HepG2 (cell line): Measurements from ENCODE around the gene OR10A3. TPM values are rescaled to one million over a fixed set of nuclear protein-coding genes. Genes with fewer than 3 reads are reported as not detected.

Source experiments
- ATAC-seq: fragments of 200-7000 bp; cut with Tn5 transposase; 3 replicates; pipeline ENCODE4 v1.9.1; 2020; ENCODE audit warnings: mild to moderate bottlenecking, moderate library complexity
- BruUV-seq: library from RNA; stranded (reverse); fragments of 400-500 nt; replicated peaks from 2 replicates; lab custom pipeline; 2021; lab: Mats Ljungman, UMichigan
- CTCF ChIA-PET: fragments of 300-600 bp; formaldehyde crosslinking; extraction: SDS; loops from one replicate; lab custom pipeline; 2021; ENCODE audit warnings: low total read pairs, inconsistent platforms, low intra/inter-chr PET ratio; lab: Yijun Ruan, JAX
- POLR2A ChIA-PET: fragments of 350-600 bp; sonication (Branson Sonifier 250); formaldehyde crosslinking; loops from one replicate; lab custom pipeline; 2020; ENCODE audit warnings: antibody characterized with exemption, inconsistent platforms; lab: Yijun Ruan, JAX
- DNase-seq: peaks from one replicate; pipeline ENCODE4 v3.0.0-alpha.2; 2015; ENCODE audit warnings: low spot score
- FAIRE-seq: peaks from 3 replicates; lab custom pipeline; 2011; peaks lifted over from hg19 to GRCh38; lab: Jason Lieb, UNC
- H2AFZ ChIP-seq: one replicate; pipeline ENCODE4 v1.6.1; 2011; ENCODE audit warnings: low read length, inconsistent platforms
- H3K27ac ChIP-seq: fragments of 300-600 bp; 3 replicates; pipeline ENCODE4 v1.8.0; 2011; ENCODE audit warnings: mixed run types, mild to moderate bottlenecking, mixed read lengths, low read length, inconsistent platforms; ENCODE audit not compliant: insufficient read depth; ENCODE audit errors: extremely low read length
- H3K27me3 ChIP-seq, 2 experiments: fragments of 200-600 bp in 1 of 2; 2 replicates in 1 of 2; 3 replicates in 1 of 2; pipeline versions ENCODE4 v1.6.0 to v1.8.0; 2011; ENCODE audit warnings: low read length in 2 of 2, mild to moderate bottlenecking in 2 of 2, moderate library complexity in 2 of 2, inconsistent platforms in 1 of 2; ENCODE audit not compliant: insufficient read depth in 2 of 2, control insufficient read depth in 1 of 2
- H3K36me3 ChIP-seq, 2 experiments: fragments of 200-600 bp in 1 of 2; replicated peaks in 1 of 2; 2 replicates in 1 of 2; 3 replicates in 1 of 2; pipeline versions ENCODE4 v1.5.1 to v1.8.0; 2011; ENCODE audit warnings: low read length in 2 of 2, inconsistent platforms in 1 of 2; ENCODE audit not compliant: insufficient read depth in 2 of 2, control insufficient read depth in 1 of 2
- H3K4me1 ChIP-seq: 2 replicates; pipeline ENCODE4 v1.5.1; 2012; ENCODE audit warnings: low read length, inconsistent platforms; ENCODE audit not compliant: insufficient read depth
- H3K4me2 ChIP-seq: 2 replicates; pipeline ENCODE4 v1.6.0; 2011; ENCODE audit warnings: low read depth, low read length, inconsistent platforms
- H3K4me3 ChIP-seq, 3 experiments: fragments of 200-600 bp in 1 of 3; sonication (generic), shearing (Covaris generic) in 1 of 3; replicated peaks in 1 of 3; 2 replicates each; pipeline ENCODE4 v1.5.1; 2011 to 2016; ENCODE audit warnings: low read length in 3 of 3, inconsistent platforms in 2 of 3, low read depth in 2 of 3, mild to moderate bottlenecking in 2 of 3, control low read depth in 1 of 3, mixed read lengths in 1 of 3; ENCODE audit not compliant: insufficient read depth in 1 of 3
- H3K79me2 ChIP-seq: one replicate; pipeline ENCODE4 v1.6.1; 2011; ENCODE audit warnings: low read length, inconsistent platforms; ENCODE audit not compliant: insufficient read depth
- H3K9ac ChIP-seq: 2 replicates; pipeline ENCODE4 v1.6.0; 2011; ENCODE audit warnings: mild to moderate bottlenecking, low read depth, low read length, inconsistent platforms; ENCODE audit not compliant: insufficient read depth
- H3K9me3 ChIP-seq: 2 replicates; pipeline ENCODE4 v1.5.1; 2012; ENCODE audit warnings: mild to moderate bottlenecking, low read length
- H4K20me1 ChIP-seq: 2 replicates; pipeline ENCODE4 v1.6.0; 2011; ENCODE audit warnings: inconsistent platforms, mild to moderate bottlenecking, low read length, moderate library complexity; ENCODE audit not compliant: insufficient read depth
- ESRRA ChIP-seq: sonication (generic); formaldehyde crosslinking; IDR thresholded peaks from 2 replicates; pipeline ENCODE4 v1.5.1; 2020; ENCODE audit warnings: mild to moderate bottlenecking, low read depth, missing genetic modification reagents
- HNF4G ChIP-seq, 2 experiments: sonication (generic) in 1 of 2; formaldehyde crosslinking in 1 of 2; IDR thresholded peaks; 2 replicates each; pipeline versions ENCODE4 v1.4.0 to v1.6.1; 2011 to 2020; ENCODE audit warnings: borderline replicate concordance in 2 of 2, low read depth in 2 of 2, mild to moderate bottlenecking in 2 of 2, low read length in 1 of 2, missing genetic modification reagents in 1 of 2, moderate library complexity in 1 of 2
- IKZF1 ChIP-seq: fragments of 450-650 bp; IDR thresholded peaks from 2 replicates; pipeline ENCODE4 v1.7.1; 2016
- MAZ ChIP-seq, 2 experiments: sonication (generic) in 1 of 2; formaldehyde crosslinking in 1 of 2; IDR thresholded peaks; 2 replicates each; pipeline versions ENCODE4 v1.5.0 to v1.6.1; 2012 to 2020; ENCODE audit warnings: low read depth in 2 of 2, mild to moderate bottlenecking in 2 of 2, borderline replicate concordance in 1 of 2, improper control_type of control experiment in 1 of 2, low read length in 1 of 2, missing genetic modification reagents in 1 of 2, moderate library complexity in 1 of 2
- MBD4 ChIP-seq: IDR thresholded peaks from 2 replicates; pipeline ENCODE4 v1.6.1; 2012; ENCODE audit warnings: low read length, inconsistent platforms, borderline replicate concordance
- MXD4 ChIP-seq: IDR thresholded peaks from 2 replicates; pipeline ENCODE4 v1.6.1; 2016; ENCODE audit warnings: mild to moderate bottlenecking, missing biosample characterization, missing genetic modification reagents
- NFRKB ChIP-seq: fragments of 450-650 bp; IDR thresholded peaks from 2 replicates; pipeline ENCODE4 v1.6.1; 2017
- RARA ChIP-seq: IDR thresholded peaks from 2 replicates; pipeline ENCODE4 v1.6.1; 2016; ENCODE audit warnings: missing genetic modification reagents, missing compliant biosample characterization
- SOX6 ChIP-seq, 2 experiments: fragments of 450-650 bp in 1 of 2; sonication (generic) in 1 of 2; formaldehyde crosslinking in 1 of 2; IDR thresholded peaks; 2 replicates each; pipeline versions ENCODE4 v1.4.0 to v1.6.1; 2017 to 2020; ENCODE audit warnings: antibody characterized with exemption in 1 of 2, mild to moderate bottlenecking in 1 of 2, missing genetic modification reagents in 1 of 2
- TBX2 ChIP-seq: sonication (generic); formaldehyde crosslinking; IDR thresholded peaks from 2 replicates; pipeline ENCODE4 v1.5.0; 2020; ENCODE audit warnings: missing genetic modification reagents, mild to moderate bottlenecking, borderline replicate concordance
- TCF7 ChIP-seq: sonication (generic); IDR thresholded peaks from 2 replicates; pipeline ENCODE4 v1.6.1; 2016; ENCODE audit warnings: antibody characterized with exemption, low read depth
- ZBTB20 ChIP-seq: sonication (generic); formaldehyde crosslinking; IDR thresholded peaks from 2 replicates; pipeline ENCODE4 v1.8.1; 2023; ENCODE audit warnings: missing genetic modification reagents, low read depth, mild to moderate bottlenecking, borderline replicate concordance
- WGBS: methylation state at CpG from one replicate; pipeline ENCODE4 v1.1.6; 2017; ENCODE audit warnings: low lambda C conversion rate; 5-methylcytosine and 5-hydroxymethylcytosine counted together
- in situ Hi-C: cut with HindIII; loops from 2 replicates; pipeline ENCODE4 v1.10.0; 2017; ENCODE audit warnings: low pct_unique_long_range_greater_than_20kb; ENCODE audit not compliant: extremely low pct_ligation_motif_present
- intact Hi-C: fragments of 100-400 bp; cut with micrococcal nuclease; formaldehyde crosslinking; loops from one replicate; pipeline ENCODE4 v1.10.0; 2022; ENCODE audit not compliant: unreplicated experiment
- polyA plus RNA-seq, 8 experiments: library from polyadenylated mRNA; depleted of rRNA in 3 of 8; stranded (reverse) in 7 of 8; unstranded in 1 of 8; fragments of >200 nt; fragmentation: Illumina TruSeq in 4 of 8; extraction: Trizol in 4 of 8; gene quantifications; 2 replicates each; pipeline versions ENCODE4 v1.2.1 to v1.2.3, GENCODE V29; 2011 to 2016; ENCODE audit warnings: low read depth in 4 of 8, missing spikeins in 1 of 8, mixed read lengths in 1 of 8; ENCODE audit not compliant: insufficient read depth in 1 of 8
- total RNA-seq, 5 experiments: library from RNA; depleted of rRNA; stranded (reverse); fragments of >200 nt; fragmentation: Illumina TruSeq; extraction: Trizol; gene quantifications; 2 replicates each; pipeline ENCODE4 v1.2.3, GENCODE V29; 2016; ENCODE audit warnings: low read depth in 1 of 5
- TF ChIP-seq, protein P1 (sequence below): sonication (generic); formaldehyde crosslinking; IDR thresholded peaks from 2 replicates; pipeline ENCODE4 v1.5.0; 2020; ENCODE audit warnings: mild to moderate bottlenecking, missing genetic modification reagents, borderline replicate concordance

The OR10A3 gene
- total and polyA plus RNA-seq, 2 of the 13 experiments (the other 11 are each of a cell fraction or from before 2014, with no cell fraction given), result not detected

DNA sequence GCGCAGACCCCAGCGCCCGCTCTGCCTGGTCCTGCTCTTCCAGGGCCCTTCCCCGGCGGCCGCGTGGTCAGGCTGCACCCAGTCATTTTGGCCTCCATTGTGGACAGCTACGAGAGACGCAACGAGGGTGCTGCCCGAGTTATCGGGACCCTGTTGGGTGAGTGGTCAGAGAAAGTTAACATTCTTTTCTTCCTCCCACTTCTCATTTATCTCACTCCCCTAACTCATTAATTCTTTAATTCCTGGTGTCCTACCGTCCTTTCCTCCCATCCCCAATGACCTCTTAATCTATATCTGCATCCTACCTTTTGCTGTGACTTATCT is 46.0 kb upstream of the OR10A3 start (continued):
- TF ChIP-seq, protein P1, sequence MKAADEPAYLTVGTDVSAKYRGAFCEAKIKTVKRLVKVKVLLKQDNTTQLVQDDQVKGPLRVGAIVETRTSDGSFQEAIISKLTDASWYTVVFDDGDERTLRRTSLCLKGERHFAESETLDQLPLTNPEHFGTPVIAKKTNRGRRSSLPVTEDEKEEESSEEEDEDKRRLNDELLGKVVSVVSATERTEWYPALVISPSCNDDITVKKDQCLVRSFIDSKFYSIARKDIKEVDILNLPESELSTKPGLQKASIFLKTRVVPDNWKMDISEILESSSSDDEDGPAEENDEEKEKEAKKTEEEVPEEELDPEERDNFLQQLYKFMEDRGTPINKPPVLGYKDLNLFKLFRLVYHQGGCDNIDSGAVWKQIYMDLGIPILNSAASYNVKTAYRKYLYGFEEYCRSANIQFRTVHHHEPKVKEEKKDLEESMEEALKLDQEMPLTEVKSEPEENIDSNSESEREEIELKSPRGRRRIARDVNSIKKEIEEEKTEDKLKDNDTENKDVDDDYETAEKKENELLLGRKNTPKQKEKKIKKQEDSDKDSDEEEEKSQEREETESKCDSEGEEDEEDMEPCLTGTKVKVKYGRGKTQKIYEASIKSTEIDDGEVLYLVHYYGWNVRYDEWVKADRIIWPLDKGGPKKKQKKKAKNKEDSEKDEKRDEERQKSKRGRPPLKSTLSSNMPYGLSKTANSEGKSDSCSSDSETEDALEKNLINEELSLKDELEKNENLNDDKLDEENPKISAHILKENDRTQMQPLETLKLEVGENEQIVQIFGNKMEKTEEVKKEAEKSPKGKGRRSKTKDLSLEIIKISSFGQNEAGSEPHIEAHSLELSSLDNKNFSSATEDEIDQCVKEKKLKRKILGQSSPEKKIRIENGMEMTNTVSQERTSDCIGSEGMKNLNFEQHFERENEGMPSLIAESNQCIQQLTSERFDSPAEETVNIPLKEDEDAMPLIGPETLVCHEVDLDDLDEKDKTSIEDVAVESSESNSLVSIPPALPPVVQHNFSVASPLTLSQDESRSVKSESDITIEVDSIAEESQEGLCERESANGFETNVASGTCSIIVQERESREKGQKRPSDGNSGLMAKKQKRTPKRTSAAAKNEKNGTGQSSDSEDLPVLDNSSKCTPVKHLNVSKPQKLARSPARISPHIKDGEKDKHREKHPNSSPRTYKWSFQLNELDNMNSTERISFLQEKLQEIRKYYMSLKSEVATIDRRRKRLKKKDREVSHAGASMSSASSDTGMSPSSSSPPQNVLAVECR (CRISPR knock-in tag), result 0 out of 2 replicates have a peak, but pooled peaks have one; percentile 12
- TF ChIP-seq, all 625 proteins: peak for 5; not testable (repeated sequence) for 620

DNA sequence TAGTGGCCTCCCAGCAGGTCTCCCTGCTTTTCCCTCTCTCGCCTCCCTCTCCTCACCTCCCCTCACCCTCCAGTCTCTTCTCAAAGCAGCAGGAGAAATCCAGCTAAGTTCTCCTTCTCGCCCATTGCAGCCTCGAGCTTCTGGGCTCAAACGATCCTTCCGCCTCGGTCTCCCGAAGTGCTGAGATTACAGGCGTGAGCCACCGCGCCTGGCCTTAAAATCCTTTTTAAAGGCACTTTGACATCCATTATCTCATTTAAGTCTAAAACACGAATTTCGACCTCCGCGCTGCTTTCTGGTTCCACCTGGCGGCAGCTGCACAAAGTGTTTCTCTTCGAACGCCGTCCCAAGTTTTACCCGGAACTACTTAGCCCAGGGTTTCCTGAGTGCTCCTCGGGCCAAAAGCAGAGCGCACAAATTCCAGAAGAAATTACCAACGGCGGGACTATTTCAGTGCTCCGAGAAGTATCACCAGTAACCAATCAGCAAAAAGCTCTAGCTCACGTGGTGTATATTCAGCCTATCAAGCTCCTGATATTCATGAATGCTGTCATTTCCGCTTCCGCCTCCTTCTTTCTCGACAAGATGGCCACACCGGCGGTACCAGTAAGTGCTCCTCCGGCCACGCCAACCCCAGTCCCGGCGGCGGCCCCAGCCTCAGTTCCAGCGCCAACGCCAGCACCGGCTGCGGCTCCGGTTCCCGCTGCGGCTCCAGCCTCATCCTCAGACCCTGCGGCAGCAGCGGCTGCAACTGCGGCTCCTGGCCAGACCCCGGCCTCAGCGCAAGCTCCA is 45.5 kb upstream of the OR10A3 start, which contains the start of gene EIF3F:
EIF3F (plus strand) TSS at position 570 of the 792 bp plus-strand sequence; CDS start at position 586, 16 bp downstream.
- DNase-seq (peak; percentile 99), FAIRE-seq (peak; percentile 97), ATAC-seq (peak; percentile 98)
- POLR2A ChIA-PET, result interaction anchor here (0.8 to 1.3 kb wide), 5 partner anchors 13 to 924 kb away, joined by 3 to 6 read pairs (median 3); partner anchors contain the start of gene AKIP1
- in situ Hi-C loops (loop anchor here (5.0 kb wide), 1 partner anchor 95 kb away; no protein-coding TSS in a partner anchor), intact Hi-C loops (loop anchor here (1.0 kb wide), 1 partner anchor 95 kb away; no protein-coding TSS in a partner anchor)
- Histone ChIP-seq H3K36me3 (peaks cover 8 to 18% of the 10 kb centered on the region in 2 experiments), H3K9me3 (no peaks in the 10 kb centered on the region), H3K4me3 (peak within 1 kb of the TSS; percentile 84 to 96 (median 92)), H3K4me2 (peak within 1 kb of the TSS; percentile 96), H3K4me1 (peaks cover 25% of the 10 kb centered on the region), H4K20me1 (no peaks in the 10 kb centered on the region; the same call in 1 of the 2 replicates), H3K27ac (peak within 1 kb of the TSS; percentile 60), H3K9ac (peak within 1 kb of the TSS; percentile 91), H2AFZ (peak within 1 kb of the TSS; percentile 93), H3K27me3 (peaks cover 0 to 3% of the 10 kb centered on the region in 2 experiments; a peak in 2 of 5 replicates), H3K79me2 (peaks cover 25% of the 10 kb centered on the region)
- CTCF ChIA-PET, result interaction anchor here (1.9 kb wide), 1 partner anchor 94 kb away, joined by 31 read pairs; no protein-coding TSS in a partner anchor
- under 1% methylated on average over 28 of the region's 47 CpGs for WGBS
- no TSS peak for BruUV-seq
- peak; percentile 36; the same call in 1 of the 2 replicates for TF ChIP-seq TBX2 (CRISPR knock-in tag)
- TF ChIP-seq MXD4, result no peak
- TF ChIP-seq IKZF1, result no peak
- TF ChIP-seq SOX6 (IDR thresholded peaks at IDR 0.05), result no peak
- TF ChIP-seq SOX6 (CRISPR knock-in tag; IDR thresholded peaks at IDR 0.05), result peak; percentile 42
- TF ChIP-seq HNF4G (IDR thresholded peaks at IDR 0.05; ENCODE audit: borderline replicate concordance, low read depth, low read length), result no peak
- TF ChIP-seq HNF4G (CRISPR knock-in tag; IDR thresholded peaks at IDR 0.05; ENCODE audit: borderline replicate concordance, low read depth), result no peak
- TF ChIP-seq RARA, result no peak; the same call in 1 of the 2 replicates
- no peak for TF ChIP-seq MBD4
- no peak for TF ChIP-seq TCF7
- no peak for TF ChIP-seq ESRRA (CRISPR knock-in tag)
- 0 out of 2 replicates have a peak, but pooled peaks have one; percentile 31 for TF ChIP-seq MAZ (IDR thresholded peaks at IDR 0.05; ENCODE audit: borderline replicate concordance, low read depth, low read length)
- 0 out of 2 replicates have a peak, but pooled peaks have one; percentile 41 for TF ChIP-seq MAZ (CRISPR knock-in tag; IDR thresholded peaks at IDR 0.05; ENCODE audit: low read depth)
- peak; percentile 54; the same call in 1 of the 2 replicates for TF ChIP-seq NFRKB
- peak; percentile 43; the same call in 1 of the 2 replicates for TF ChIP-seq ZBTB20 (CRISPR knock-in tag)
